ENCODE results near the gene LPP. TPM values are rescaled to one million over a fixed set of nuclear protein-coding genes. Genes with fewer than 3 reads are reported as not detected.
A peak's percentile ranks its signal among the peaks of the same experiment; 100 is the strongest.

LPP gene
- total RNA-seq, 6 experiments from 2014 or later: 41.5 to 90.5 (median 69.5) TPM

GRCh38 chr3:188240189-188240981, 86.4 kb downstream of the LPP start:
- Histone ChIP-seq H3K27ac (no peak overlapping the region), H3K9me3 (no peaks in the 10 kb centered on the region), H3K27me3 (no peaks in the 10 kb centered on the region), H3K4me3 (no peak overlapping the region), H3K4me1 (peaks cover 0 to 16% (median 0%) of the 10 kb centered on the region in 4 donors), H3K36me3 (no peaks in the 10 kb centered on the region)
- DNase-seq (no peak), ATAC-seq (no peak)
- intact Hi-C loops (cut with DNase I): no loop called here
- TF ChIP-seq POLR2A (IDR thresholded peaks at IDR 0.05) (no peak), CTCF (IDR thresholded peaks at IDR 0.05) (no peak)
- 87% methylated on average over 7 of the region's 7 CpGs for WGBS (ENCODE audit: insufficient coverage, low coverage, low lambda C conversion rate, missing lambda C conversion rate)

- Histone ChIP-seq H3K27ac (no peak overlapping the region), H3K4me1 (peaks cover 0 to 16% (median 0%) of the 10 kb centered on the region in 4 donors), H3K27me3 (no peaks in the 10 kb centered on the region), H3K4me3 (no peak overlapping the region), H3K9me3 (no peaks in the 10 kb centered on the region), H3K36me3 (no peaks in the 10 kb centered on the region)
- ATAC-seq: peak in 3 of 4 donors; percentile 17 to 43 (median 26)
- intact Hi-C loops (cut with DNase I): no loop called here
- DNase-seq: no peak
- TF ChIP-seq POLR2A (IDR thresholded peaks at IDR 0.05) (no peak), CTCF (IDR thresholded peaks at IDR 0.05) (no peak)
- WGBS (ENCODE audit: insufficient coverage, low coverage, low lambda C conversion rate, missing lambda C conversion rate): 57% methylated on average over 4 of the region's 7 CpGs
Measured at GRCh38 chr3:188241072-188241471, 87.1 kb downstream of the LPP start.

GRCh38 chr3:188241883-188242282, 87.9 kb downstream of the LPP start:
- no peak overlapping the region for H3K27ac ChIP-seq
- no peaks in the 10 kb centered on the region for H3K9me3 ChIP-seq
- no peaks in the 10 kb centered on the region for H3K36me3 ChIP-seq
- DNase-seq (no peak), ATAC-seq (no peak)
- WGBS (ENCODE audit: insufficient coverage, low coverage, low lambda C conversion rate, missing lambda C conversion rate): 92% methylated on average over 3 of the region's 3 CpGs
- TF ChIP-seq CTCF (IDR thresholded peaks at IDR 0.05): no peak
- TF ChIP-seq POLR2A (IDR thresholded peaks at IDR 0.05): no peak
- intact Hi-C loops (cut with DNase I): no loop called here
- H3K4me1 ChIP-seq: peaks cover 0 to 16% (median 0%) of the 10 kb centered on the region in 4 donors
- H3K4me3 ChIP-seq: no peak overlapping the region
- H3K27me3 ChIP-seq: no peaks in the 10 kb centered on the region

GRCh38 chr3:188242436-188243123, 88.6 kb downstream of the LPP start:
- no peaks in the 10 kb centered on the region for H3K9me3 ChIP-seq
- DNase-seq (no peak), ATAC-seq (no peak)
- H3K36me3 ChIP-seq: no peaks in the 10 kb centered on the region
- no peak overlapping the region for H3K4me3 ChIP-seq
- H3K27ac ChIP-seq: no peak overlapping the region
- H3K27me3 ChIP-seq: no peaks in the 10 kb centered on the region
- intact Hi-C loops (cut with DNase I): no loop called here
- H3K4me1 ChIP-seq: peaks cover 0 to 13% (median 0%) of the 10 kb centered on the region in 4 donors
- 77% methylated on average over 3 of the region's 3 CpGs for WGBS (ENCODE audit: insufficient coverage, low coverage, low lambda C conversion rate, missing lambda C conversion rate)
- TF ChIP-seq POLR2A (IDR thresholded peaks at IDR 0.05) (no peak), CTCF (IDR thresholded peaks at IDR 0.05) (no peak)

All from right lobe of liver (tissue), 6 donors.